GM23338 (cell line): ENCODE results near the gene PHLDB2. TPM values are rescaled to one million over a fixed set of nuclear protein-coding genes. Genes with fewer than 3 reads are reported as not detected.

Source experiments
- ATAC-seq: fragments of 200-7000 bp; cut with Tn5 transposase; 3 replicates; pipeline ENCODE4 v1.9.1; 2020
- DNase-seq: peaks from one replicate; pipeline ENCODE4 v3.0.0-alpha.2; 2015; ENCODE audit warnings: low spot score
- H2AFZ ChIP-seq: fragments of 200-600 bp; sonication (generic); 2 replicates; pipeline ENCODE4 v1.8.0; 2016; ENCODE audit warnings: antibody characterized with exemption, mild to moderate bottlenecking, moderate library complexity
- H3F3A ChIP-seq: fragments of 200-600 bp; sonication (generic); replicated peaks from 2 replicates; pipeline ENCODE4 v1.8.0; 2017; ENCODE audit warnings: antibody characterized with exemption, mixed run types, low read depth
- H3K27ac ChIP-seq: fragments of 200-600 bp; sonication (generic); 2 replicates; pipeline ENCODE4 v1.6.1; 2016; ENCODE audit warnings: low read depth
- H3K27me3 ChIP-seq: fragments of 200-600 bp; sonication (generic); 2 replicates; pipeline ENCODE4 v1.8.0; 2016; ENCODE audit warnings: mild to moderate bottlenecking, mixed run types, moderate library complexity; ENCODE audit not compliant: insufficient read depth
- H3K36me3 ChIP-seq: fragments of 200-600 bp; sonication (generic); 2 replicates; pipeline ENCODE4 v1.8.0; 2016; ENCODE audit warnings: mild to moderate bottlenecking; ENCODE audit not compliant: insufficient read depth
- H3K4me1 ChIP-seq: fragments of 200-600 bp; sonication (generic); 2 replicates; pipeline ENCODE4 v1.8.0; 2016; ENCODE audit warnings: mild to moderate bottlenecking, moderate library complexity; ENCODE audit not compliant: insufficient read depth
- H3K4me2 ChIP-seq: fragments of 200-600 bp; sonication (generic); 2 replicates; pipeline ENCODE4 v1.7.1; 2017; ENCODE audit warnings: mixed run types
- H3K4me3 ChIP-seq: fragments of 200-600 bp; sonication (generic); 2 replicates; pipeline ENCODE4 v1.6.1; 2016; ENCODE audit warnings: mixed run types
- H3K79me2 ChIP-seq: fragments of 200-600 bp; sonication (generic); replicated peaks from 2 replicates; pipeline ENCODE4 v1.8.0; 2017; ENCODE audit warnings: mild to moderate bottlenecking; ENCODE audit not compliant: insufficient read depth
- H3K9me2 ChIP-seq: fragments of 200-600 bp; sonication (generic); 2 replicates; pipeline ENCODE4 v1.8.0; 2017; ENCODE audit not compliant: insufficient read depth
- H4K20me1 ChIP-seq: fragments of 200-600 bp; sonication (generic); replicated peaks from 2 replicates; pipeline ENCODE4 v1.8.0; 2017; ENCODE audit warnings: mild to moderate bottlenecking; ENCODE audit not compliant: insufficient read depth
- H3K27ac Mint-ChIP-seq: 2 replicates; pipeline ENCODE4 v1.8.0; 2020; ENCODE audit warnings: inconsistent platforms, mild to moderate bottlenecking, moderate library complexity, mixed read lengths
- H3K27me3 Mint-ChIP-seq: 3 replicates; pipeline ENCODE4 v1.8.0; 2022; ENCODE audit warnings: low read depth, mild to moderate bottlenecking, moderate library complexity, mixed read lengths, inconsistent platforms; ENCODE audit not compliant: insufficient read depth, poor library complexity
- H3K36me3 Mint-ChIP-seq: 3 replicates; pipeline ENCODE4 v1.8.0; 2021; ENCODE audit warnings: low read depth, mild to moderate bottlenecking, inconsistent platforms, moderate library complexity, mixed read lengths
- H3K4me1 Mint-ChIP-seq: 3 replicates; pipeline ENCODE4 v1.8.0; 2020; ENCODE audit warnings: mild to moderate bottlenecking, inconsistent platforms, mixed read lengths
- H3K4me3 Mint-ChIP-seq: 3 replicates; pipeline ENCODE4 v1.8.0; 2021; ENCODE audit warnings: moderate library complexity, mild to moderate bottlenecking, inconsistent platforms, mixed read lengths
- H3K9me3 Mint-ChIP-seq: 3 replicates; pipeline ENCODE4 v1.8.0; 2020; ENCODE audit warnings: moderate library complexity, mild to moderate bottlenecking, inconsistent platforms, mixed read lengths
- CREB1 ChIP-seq: fragments of 250-450 bp; sonication (Bioruptor Pico); IDR thresholded peaks from 2 replicates; pipeline ENCODE4 v1.5.0; 2020; ENCODE audit warnings: low read depth, mild to moderate bottlenecking, moderate library complexity
- CTCF ChIP-seq, 2 experiments: fragments of 200-600 bp in 1 of 2; sonication (generic) in 1 of 2; conservative IDR thresholded peaks; 2 replicates each; pipeline versions ENCODE4 v1.5.1 to v1.6.1; 2016 to 2017; ENCODE audit warnings: antibody characterized with exemption in 2 of 2, low read depth in 2 of 2, mild to moderate bottlenecking in 2 of 2, moderate library complexity in 1 of 2
- EZH2 ChIP-seq: fragments of 200-600 bp; sonication (generic); IDR thresholded peaks from one replicate; pipeline ENCODE4 v1.8.0; 2017; ENCODE audit warnings: antibody characterized with exemption, mild to moderate bottlenecking, low read depth; ENCODE audit not compliant: unreplicated experiment
- EZH2phosphoT487 ChIP-seq: fragments of 200-600 bp; sonication (generic); IDR thresholded peaks from one replicate; pipeline ENCODE4 v1.8.1; 2018; ENCODE audit warnings: antibody characterized with exemption; ENCODE audit not compliant: unreplicated experiment
- JUNB ChIP-seq: IDR thresholded peaks from one replicate; pipeline ENCODE4 v1.6.1; 2016; ENCODE audit warnings: antibody characterized with exemption; ENCODE audit not compliant: unreplicated experiment
- NANOG ChIP-seq: IDR thresholded peaks from 2 replicates; pipeline ENCODE4 v1.6.1; 2016; ENCODE audit warnings: antibody characterized with exemption, borderline replicate concordance
- POLR2AphosphoS5 ChIP-seq: IDR thresholded peaks from 2 replicates; pipeline ENCODE4 v1.6.1; 2016; ENCODE audit warnings: antibody characterized with exemption, low read depth
- STAT1 ChIP-seq: IDR thresholded peaks from one replicate; pipeline ENCODE4 v1.6.1; 2016; ENCODE audit warnings: antibody characterized with exemption; ENCODE audit not compliant: unreplicated experiment
- ZNF114 ChIP-seq: fragments of 250-450 bp; sonication (Bioruptor Pico); IDR thresholded peaks from 2 replicates; pipeline ENCODE4 v1.5.0; 2020; ENCODE audit warnings: mild to moderate bottlenecking, moderate library complexity
- ZNF331 ChIP-seq: fragments of 250-450 bp; sonication (Bioruptor Pico); IDR thresholded peaks from 2 replicates; pipeline ENCODE4 v1.5.0; 2020; ENCODE audit warnings: low read depth, mild to moderate bottlenecking, moderate library complexity
- polyA plus RNA-seq: library from polyadenylated mRNA; unstranded; fragments of >200 nt; fragmentation: Nextera tagmentation; extraction: Ambion mirVana; gene quantifications from 2 replicates; pipeline ENCODE4 v1.2.1, GENCODE V29; 2016
- total RNA-seq: library from RNA; depleted of rRNA; stranded (reverse); fragments of >200 nt; shearing (Covaris generic); gene quantifications from 2 replicates; pipeline ENCODE4 v1.2.3, GENCODE V29; 2014
- TF ChIP-seq, protein P1 (sequence below): fragments of 250-450 bp; sonication (Bioruptor Pico); IDR thresholded peaks from 2 replicates; pipeline ENCODE4 v1.5.0; 2020; ENCODE audit warnings: mild to moderate bottlenecking, moderate library complexity
- TF ChIP-seq, protein P2 (sequence below): IDR thresholded peaks from 2 replicates; pipeline ENCODE4 v1.6.1; 2016; ENCODE audit warnings: antibody characterized with exemption
- TF ChIP-seq, protein P3 (sequence below): IDR thresholded peaks from one replicate; pipeline ENCODE4 v1.6.1; 2018; ENCODE audit warnings: antibody characterized with exemption; ENCODE audit not compliant: unreplicated experiment

Gene PHLDB2
- total and polyA plus RNA-seq, 2 experiments from 2014 or later = 19.5 to 33.7 TPM

- H3K27me3 Mint-ChIP-seq = no peaks in the 10 kb centered on the region
- H3K4me1 Mint-ChIP-seq = no peaks in the 10 kb centered on the region
- Histone ChIP-seq H3K9me2 (no peaks in the 10 kb centered on the region), H2AFZ (no peak overlapping the region), H3F3A (no peaks in the 10 kb centered on the region), H3K4me2 (no peak overlapping the region), H3K36me3 (no peaks in the 10 kb centered on the region), H3K4me1 (no peaks in the 10 kb centered on the region), H4K20me1 (no peaks in the 10 kb centered on the region), H3K4me3 (no peak overlapping the region), H3K27me3 (no peaks in the 10 kb centered on the region), H3K27ac (no peak overlapping the region), H3K79me2 (no peaks in the 10 kb centered on the region)
- H3K27ac Mint-ChIP-seq = no peak overlapping the region
- H3K9me3 Mint-ChIP-seq = no peaks in the 10 kb centered on the region
- ATAC-seq = no peak
- no peak for DNase-seq
- no peaks in the 10 kb centered on the region for H3K36me3 Mint-ChIP-seq
- H3K4me3 Mint-ChIP-seq = no peak overlapping the region
- TF ChIP-seq CTCF (conservative IDR thresholded peaks at IDR 0.05; ENCODE audit: low read depth in 2 of 2) = no peak
- TF ChIP-seq JUNB = no peak
- TF ChIP-seq, protein P1, sequence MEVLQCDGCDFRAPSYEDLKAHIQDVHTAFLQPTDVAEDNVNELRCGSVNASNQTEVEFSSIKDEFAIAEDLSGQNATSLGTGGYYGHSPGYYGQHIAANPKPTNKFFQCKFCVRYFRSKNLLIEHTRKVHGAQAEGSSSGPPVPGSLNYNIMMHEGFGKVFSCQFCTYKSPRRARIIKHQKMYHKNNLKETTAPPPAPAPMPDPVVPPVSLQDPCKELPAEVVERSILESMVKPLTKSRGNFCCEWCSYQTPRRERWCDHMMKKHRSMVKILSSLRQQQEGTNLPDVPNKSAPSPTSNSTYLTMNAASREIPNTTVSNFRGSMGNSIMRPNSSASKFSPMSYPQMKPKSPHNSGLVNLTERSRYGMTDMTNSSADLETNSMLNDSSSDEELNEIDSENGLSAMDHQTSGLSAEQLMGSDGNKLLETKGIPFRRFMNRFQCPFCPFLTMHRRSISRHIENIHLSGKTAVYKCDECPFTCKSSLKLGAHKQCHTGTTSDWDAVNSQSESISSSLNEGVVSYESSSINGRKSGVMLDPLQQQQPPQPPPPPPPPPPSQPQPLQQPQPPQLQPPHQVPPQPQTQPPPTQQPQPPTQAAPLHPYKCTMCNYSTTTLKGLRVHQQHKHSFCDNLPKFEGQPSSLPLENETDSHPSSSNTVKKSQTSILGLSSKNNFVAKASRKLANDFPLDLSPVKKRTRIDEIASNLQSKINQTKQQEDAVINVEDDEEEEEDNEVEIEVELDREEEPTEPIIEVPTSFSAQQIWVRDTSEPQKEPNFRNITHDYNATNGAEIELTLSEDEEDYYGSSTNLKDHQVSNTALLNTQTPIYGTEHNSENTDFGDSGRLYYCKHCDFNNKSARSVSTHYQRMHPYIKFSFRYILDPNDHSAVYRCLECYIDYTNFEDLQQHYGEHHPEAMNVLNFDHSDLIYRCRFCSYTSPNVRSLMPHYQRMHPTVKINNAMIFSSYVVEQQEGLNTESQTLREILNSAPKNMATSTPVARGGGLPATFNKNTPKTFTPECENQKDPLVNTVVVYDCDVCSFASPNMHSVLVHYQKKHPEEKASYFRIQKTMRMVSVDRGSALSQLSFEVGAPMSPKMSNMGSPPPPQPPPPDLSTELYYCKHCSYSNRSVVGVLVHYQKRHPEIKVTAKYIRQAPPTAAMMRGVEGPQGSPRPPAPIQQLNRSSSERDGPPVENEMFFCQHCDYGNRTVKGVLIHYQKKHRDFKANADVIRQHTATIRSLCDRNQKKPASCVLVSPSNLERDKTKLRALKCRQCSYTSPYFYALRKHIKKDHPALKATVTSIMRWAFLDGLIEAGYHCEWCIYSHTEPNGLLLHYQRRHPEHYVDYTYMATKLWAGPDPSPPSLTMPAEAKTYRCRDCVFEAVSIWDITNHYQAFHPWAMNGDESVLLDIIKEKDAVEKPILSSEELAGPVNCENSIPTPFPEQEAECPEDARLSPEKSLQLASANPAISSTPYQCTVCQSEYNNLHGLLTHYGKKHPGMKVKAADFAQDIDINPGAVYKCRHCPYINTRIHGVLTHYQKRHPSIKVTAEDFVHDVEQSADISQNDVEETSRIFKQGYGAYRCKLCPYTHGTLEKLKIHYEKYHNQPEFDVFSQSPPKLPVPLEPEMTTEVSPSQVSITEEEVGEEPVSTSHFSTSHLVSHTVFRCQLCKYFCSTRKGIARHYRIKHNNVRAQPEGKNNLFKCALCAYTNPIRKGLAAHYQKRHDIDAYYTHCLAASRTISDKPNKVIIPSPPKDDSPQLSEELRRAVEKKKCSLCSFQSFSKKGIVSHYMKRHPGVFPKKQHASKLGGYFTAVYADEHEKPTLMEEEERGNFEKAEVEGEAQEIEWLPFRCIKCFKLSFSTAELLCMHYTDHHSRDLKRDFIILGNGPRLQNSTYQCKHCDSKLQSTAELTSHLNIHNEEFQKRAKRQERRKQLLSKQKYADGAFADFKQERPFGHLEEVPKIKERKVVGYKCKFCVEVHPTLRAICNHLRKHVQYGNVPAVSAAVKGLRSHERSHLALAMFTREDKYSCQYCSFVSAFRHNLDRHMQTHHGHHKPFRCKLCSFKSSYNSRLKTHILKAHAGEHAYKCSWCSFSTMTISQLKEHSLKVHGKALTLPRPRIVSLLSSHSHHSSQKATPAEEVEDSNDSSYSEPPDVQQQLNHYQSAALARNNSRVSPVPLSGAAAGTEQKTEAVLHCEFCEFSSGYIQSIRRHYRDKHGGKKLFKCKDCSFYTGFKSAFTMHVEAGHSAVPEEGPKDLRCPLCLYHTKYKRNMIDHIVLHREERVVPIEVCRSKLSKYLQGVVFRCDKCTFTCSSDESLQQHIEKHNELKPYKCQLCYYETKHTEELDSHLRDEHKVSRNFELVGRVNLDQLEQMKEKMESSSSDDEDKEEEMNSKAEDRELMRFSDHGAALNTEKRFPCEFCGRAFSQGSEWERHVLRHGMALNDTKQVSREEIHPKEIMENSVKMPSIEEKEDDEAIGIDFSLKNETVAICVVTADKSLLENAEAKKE = no peak
- no peak for TF ChIP-seq CREB1
- no peak for TF ChIP-seq ZNF331 (CRISPR knock-in tag)
- no peak for TF ChIP-seq POLR2AphosphoS5
- TF ChIP-seq STAT1 = no peak
- TF ChIP-seq EZH2phosphoT487 = no peak
- no peak for TF ChIP-seq ZNF114 (CRISPR knock-in tag)
- TF ChIP-seq NANOG = no peak
- TF ChIP-seq EZH2 = no peak
- TF ChIP-seq, protein P2, sequence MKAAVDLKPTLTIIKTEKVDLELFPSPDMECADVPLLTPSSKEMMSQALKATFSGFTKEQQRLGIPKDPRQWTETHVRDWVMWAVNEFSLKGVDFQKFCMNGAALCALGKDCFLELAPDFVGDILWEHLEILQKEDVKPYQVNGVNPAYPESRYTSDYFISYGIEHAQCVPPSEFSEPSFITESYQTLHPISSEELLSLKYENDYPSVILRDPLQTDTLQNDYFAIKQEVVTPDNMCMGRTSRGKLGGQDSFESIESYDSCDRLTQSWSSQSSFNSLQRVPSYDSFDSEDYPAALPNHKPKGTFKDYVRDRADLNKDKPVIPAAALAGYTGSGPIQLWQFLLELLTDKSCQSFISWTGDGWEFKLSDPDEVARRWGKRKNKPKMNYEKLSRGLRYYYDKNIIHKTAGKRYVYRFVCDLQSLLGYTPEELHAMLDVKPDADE = no peak
- TF ChIP-seq, protein P3, sequence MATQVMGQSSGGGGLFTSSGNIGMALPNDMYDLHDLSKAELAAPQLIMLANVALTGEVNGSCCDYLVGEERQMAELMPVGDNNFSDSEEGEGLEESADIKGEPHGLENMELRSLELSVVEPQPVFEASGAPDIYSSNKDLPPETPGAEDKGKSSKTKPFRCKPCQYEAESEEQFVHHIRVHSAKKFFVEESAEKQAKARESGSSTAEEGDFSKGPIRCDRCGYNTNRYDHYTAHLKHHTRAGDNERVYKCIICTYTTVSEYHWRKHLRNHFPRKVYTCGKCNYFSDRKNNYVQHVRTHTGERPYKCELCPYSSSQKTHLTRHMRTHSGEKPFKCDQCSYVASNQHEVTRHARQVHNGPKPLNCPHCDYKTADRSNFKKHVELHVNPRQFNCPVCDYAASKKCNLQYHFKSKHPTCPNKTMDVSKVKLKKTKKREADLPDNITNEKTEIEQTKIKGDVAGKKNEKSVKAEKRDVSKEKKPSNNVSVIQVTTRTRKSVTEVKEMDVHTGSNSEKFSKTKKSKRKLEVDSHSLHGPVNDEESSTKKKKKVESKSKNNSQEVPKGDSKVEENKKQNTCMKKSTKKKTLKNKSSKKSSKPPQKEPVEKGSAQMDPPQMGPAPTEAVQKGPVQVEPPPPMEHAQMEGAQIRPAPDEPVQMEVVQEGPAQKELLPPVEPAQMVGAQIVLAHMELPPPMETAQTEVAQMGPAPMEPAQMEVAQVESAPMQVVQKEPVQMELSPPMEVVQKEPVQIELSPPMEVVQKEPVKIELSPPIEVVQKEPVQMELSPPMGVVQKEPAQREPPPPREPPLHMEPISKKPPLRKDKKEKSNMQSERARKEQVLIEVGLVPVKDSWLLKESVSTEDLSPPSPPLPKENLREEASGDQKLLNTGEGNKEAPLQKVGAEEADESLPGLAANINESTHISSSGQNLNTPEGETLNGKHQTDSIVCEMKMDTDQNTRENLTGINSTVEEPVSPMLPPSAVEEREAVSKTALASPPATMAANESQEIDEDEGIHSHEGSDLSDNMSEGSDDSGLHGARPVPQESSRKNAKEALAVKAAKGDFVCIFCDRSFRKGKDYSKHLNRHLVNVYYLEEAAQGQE = no peak
Observed at GRCh38 chr3:111947231-111947630, 88.2 kb downstream of the PHLDB2 start.
